Inflammatory macrophage treated with lipopolysaccharide for 4 hours (primary cell): ENCODE results near the gene LENEP.
"Not testable (repeated sequence)": the region's sequence is repeated elsewhere in the genome, so short reads cannot be mapped to it uniquely, and the experiment has no call there.

ENCODE experiments used
- DNase-seq: peaks from one replicate; pipeline ENCODE4 v3.0.0-alpha.2; 2020

Gene LENEP

GRCh38 chr1:154977762-154978161, 15.6 kb upstream of the LENEP start:
- not testable (repeated sequence) for DNase-seq

- DNase-seq, result no peak
Observed at GRCh38 chr1:154978360-154978759, 15.0 kb upstream of the LENEP start.

GRCh38 chr1:154982341-154982740, 11.0 kb upstream of the LENEP start:
- DNase-seq, result no peak

- peak; percentile 99 for DNase-seq
Observed at GRCh38 chr1:154982897-154983648, 10.3 kb upstream of the LENEP start, which contains the start of gene FLAD1. Gene FLAD1 (plus strand): TSS chr1:154983344. CDS start chr1:154983695, 351 bp downstream.

- DNase-seq, result no peak
Observed at GRCh38 chr1:154983776-154984466, 9.5 kb upstream of the LENEP start.

- DNase-seq, result not testable (repeated sequence)
Observed at GRCh38 chr1:154986736-154987135, 6.7 kb upstream of the LENEP start.

- no peak for DNase-seq
Observed at GRCh38 chr1:154987326-154987725, 6.1 kb upstream of the LENEP start.

GRCh38 chr1:154988058-154988954, 5.1 kb upstream of the LENEP start:
- DNase-seq, result no peak

- no peak for DNase-seq
Observed at GRCh38 chr1:154989195-154989860, 4.1 kb upstream of the LENEP start.

- no peak for DNase-seq
Observed at GRCh38 chr1:154990276-154990675, 3.1 kb upstream of the LENEP start.

GRCh38 chr1:154992721-154993571, 440 bp upstream of the LENEP start:
- DNase-seq, result no peak

GRCh38 chr1:154994269-154994587, 842 bp downstream of the LENEP start:
- DNase-seq, result no peak

- no peak for DNase-seq
Observed at GRCh38 chr1:154994591-154994990, 1.2 kb downstream of the LENEP start.

GRCh38 chr1:154995301-154995983, 2.1 kb downstream of the LENEP start:
- DNase-seq, result peak; percentile 64

- DNase-seq, result peak; percentile 60
Observed at GRCh38 chr1:154996966-154997701, 3.7 kb downstream of the LENEP start.

GRCh38 chr1:154998201-154998780, 4.9 kb downstream of the LENEP start:
- no peak for DNase-seq

- DNase-seq, result peak; percentile 64
Observed at GRCh38 chr1:154998818-154999570, 5.6 kb downstream of the LENEP start.

GRCh38 chr1:154999571-155000410, 6.4 kb downstream of the LENEP start:
- no peak for DNase-seq

- DNase-seq, result no peak
Observed at GRCh38 chr1:155000411-155000725, 7.0 kb downstream of the LENEP start.
